ENCODE data around the gene SPEM3.

The SPEM3 gene

DNA sequence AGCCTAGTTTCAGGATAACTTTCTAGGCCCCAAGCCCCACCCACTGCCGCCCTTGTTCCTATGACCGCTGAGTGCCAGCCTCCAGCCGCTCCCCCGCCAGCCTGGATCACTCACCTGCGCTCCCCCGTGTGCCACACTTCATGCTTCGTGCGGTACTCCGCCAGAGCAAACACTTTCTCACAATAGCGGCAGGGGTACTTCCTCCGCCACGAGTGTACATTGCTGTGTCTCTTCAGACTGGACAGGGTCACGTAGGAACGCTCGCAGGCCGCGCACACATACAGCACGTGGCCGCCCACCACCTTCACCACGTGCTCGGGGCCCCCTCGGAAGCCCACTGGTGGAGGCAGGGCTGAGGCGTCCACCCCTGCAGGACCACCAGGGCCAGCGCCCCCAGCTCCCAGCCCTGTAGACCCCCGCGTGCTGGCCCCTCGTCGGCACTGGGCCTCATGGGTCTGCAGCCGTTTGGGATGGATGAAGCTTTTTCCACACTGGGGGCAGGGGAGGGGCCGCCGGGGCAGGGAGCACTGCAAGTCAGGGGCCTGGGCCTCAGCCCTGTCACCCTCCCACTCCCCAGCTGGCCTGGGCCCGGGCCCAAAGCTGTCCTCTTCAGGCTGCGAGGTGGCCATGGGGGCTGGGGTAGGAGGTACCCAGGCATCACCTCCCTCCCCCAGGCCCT lies 37.1 kb downstream of the SPEM3 start:
- TF ChIP-seq, protein P1, sequence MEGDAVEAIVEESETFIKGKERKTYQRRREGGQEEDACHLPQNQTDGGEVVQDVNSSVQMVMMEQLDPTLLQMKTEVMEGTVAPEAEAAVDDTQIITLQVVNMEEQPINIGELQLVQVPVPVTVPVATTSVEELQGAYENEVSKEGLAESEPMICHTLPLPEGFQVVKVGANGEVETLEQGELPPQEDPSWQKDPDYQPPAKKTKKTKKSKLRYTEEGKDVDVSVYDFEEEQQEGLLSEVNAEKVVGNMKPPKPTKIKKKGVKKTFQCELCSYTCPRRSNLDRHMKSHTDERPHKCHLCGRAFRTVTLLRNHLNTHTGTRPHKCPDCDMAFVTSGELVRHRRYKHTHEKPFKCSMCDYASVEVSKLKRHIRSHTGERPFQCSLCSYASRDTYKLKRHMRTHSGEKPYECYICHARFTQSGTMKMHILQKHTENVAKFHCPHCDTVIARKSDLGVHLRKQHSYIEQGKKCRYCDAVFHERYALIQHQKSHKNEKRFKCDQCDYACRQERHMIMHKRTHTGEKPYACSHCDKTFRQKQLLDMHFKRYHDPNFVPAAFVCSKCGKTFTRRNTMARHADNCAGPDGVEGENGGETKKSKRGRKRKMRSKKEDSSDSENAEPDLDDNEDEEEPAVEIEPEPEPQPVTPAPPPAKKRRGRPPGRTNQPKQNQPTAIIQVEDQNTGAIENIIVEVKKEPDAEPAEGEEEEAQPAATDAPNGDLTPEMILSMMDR (IDR thresholded peaks at IDR 0.05; ENCODE audit: control extremely low read depth, extremely low read depth, low read depth, missing control alignments), result no peak
- ChIA-PET CTCF (interaction anchor here (1.3 to 1.9 kb wide), 3 partner anchors 10 kb away, joined by 3 to 6 read pairs (median 4); no protein-coding TSS in a partner anchor), POLR2A (interaction anchor here (0.7 to 1.1 kb wide), 2 partner anchors 61 to 78 kb away, joined by 3 read pairs; no protein-coding TSS in a partner anchor)
- DNase-seq (ENCODE audit: extremely low spot score), result no peak

- DNase-seq (ENCODE audit: extremely low spot score), result no peak
- ChIA-PET POLR2A (interaction anchor here (0.7 to 1.6 kb wide), 3 partner anchors 18 to 77 kb away, joined by 3 to 5 read pairs (median 3); partner anchors contain the start of gene POLR2A), CTCF (interaction anchor here (1.3 to 1.9 kb wide), 3 partner anchors 9 to 19 kb away, joined by 3 to 6 read pairs (median 3); no protein-coding TSS in a partner anchor)
- TF ChIP-seq, protein P1 (IDR thresholded peaks at IDR 0.05; ENCODE audit: control extremely low read depth, extremely low read depth, low read depth, missing control alignments), result no peak
These were observed 37.6 kb downstream of the SPEM3 start for GRCh38 chr17:7466318-7466638.

DNA sequence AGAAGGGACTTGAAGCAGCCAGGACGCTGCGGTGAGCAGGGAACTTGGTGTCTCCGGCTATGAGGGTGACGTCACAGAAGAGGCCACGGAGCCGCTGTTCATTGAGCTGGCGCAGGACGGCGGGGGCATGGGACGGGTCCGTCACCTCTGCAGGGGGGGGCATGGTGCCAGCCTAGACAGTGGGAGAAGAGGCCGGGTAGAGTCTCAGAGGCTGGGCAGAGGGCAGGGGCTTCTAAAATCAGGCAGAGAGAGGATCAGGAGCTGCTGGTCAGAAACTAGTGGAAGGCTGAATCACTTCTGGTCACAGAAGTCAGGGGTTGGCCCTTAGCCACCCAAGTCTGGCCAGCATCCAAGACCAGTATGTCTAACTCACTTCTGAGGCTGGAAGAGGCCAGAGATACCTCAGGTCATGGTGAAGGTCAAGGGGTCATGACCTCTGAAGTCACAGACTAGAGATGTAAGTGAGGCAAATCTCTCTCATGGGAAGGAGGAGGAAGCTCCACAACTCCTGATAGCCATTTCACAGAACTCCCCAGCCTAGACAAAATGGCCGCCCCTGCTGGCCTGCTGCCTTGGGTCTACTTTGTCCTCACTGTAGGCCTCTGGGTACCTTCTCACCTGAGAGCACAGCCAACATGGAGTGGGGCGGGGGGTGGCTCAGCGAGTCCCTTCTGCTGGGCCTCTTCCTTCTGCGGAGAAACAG lies 38.1 kb downstream of the SPEM3 start:
- no peak for DNase-seq (ENCODE audit: extremely low spot score)
- CTCF ChIA-PET, result interaction anchor here (1.3 to 1.9 kb wide), 3 partner anchors 9 to 19 kb away, joined by 3 to 6 read pairs (median 3); no protein-coding TSS in a partner anchor
- POLR2A ChIA-PET, result interaction anchor here (0.5 to 1.6 kb wide), 3 partner anchors 17 to 63 kb away, joined by 3 to 5 read pairs (median 3); partner anchors contain the start of gene POLR2A

DNA sequence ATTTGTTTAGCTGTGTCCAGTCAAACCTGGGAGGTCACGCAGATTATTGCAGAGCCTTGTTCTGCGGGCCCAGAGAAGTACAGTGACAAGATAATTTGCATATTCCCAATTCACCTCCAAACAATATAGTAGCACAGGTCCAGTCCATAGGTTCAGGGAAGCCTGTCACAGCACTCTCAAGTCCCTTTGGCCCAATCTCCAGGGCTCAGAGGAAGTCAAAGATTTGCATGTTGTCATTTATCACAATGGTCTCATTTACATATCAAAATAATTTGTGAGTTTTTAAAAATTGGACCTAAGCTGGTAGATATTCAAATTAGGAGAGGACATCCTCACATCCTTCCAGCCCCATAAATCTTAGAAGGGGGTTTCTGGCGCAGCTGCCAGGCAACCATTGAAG lies 38.8 kb downstream of the SPEM3 start:
- TF ChIP-seq, protein P1 (IDR thresholded peaks at IDR 0.05; ENCODE audit: control extremely low read depth, extremely low read depth, low read depth, missing control alignments), result no peak
- ChIA-PET CTCF (interaction anchor here (1.4 to 1.9 kb wide), 3 partner anchors 8 to 30 kb away, joined by 3 to 6 read pairs (median 4); no protein-coding TSS in a partner anchor), POLR2A (interaction anchor here (1.6 kb wide), 1 partner anchor 17 kb away, joined by 5 read pairs; the partner anchor contains the start of gene POLR2A)
- DNase-seq (ENCODE audit: extremely low spot score), result no peak

More for the DNA sequence above, 38.1 kb downstream of the SPEM3 start:
- TF ChIP-seq, protein P1 (IDR thresholded peaks at IDR 0.05; ENCODE audit: control extremely low read depth, extremely low read depth, low read depth, missing control alignments), result no peak

- ChIA-PET POLR2A (no interaction called here), CTCF (interaction anchor here (1.5 kb wide), 2 partner anchors 31 to 47 kb away, joined by 3 to 4 read pairs; no protein-coding TSS in a partner anchor)
These were observed 39.6 kb downstream of the SPEM3 start for GRCh38 chr17:7468290-7468689.

More at GRCh38 chr17:7468290-7468689, 39.6 kb downstream of the SPEM3 start:
- no peak for DNase-seq (ENCODE audit: extremely low spot score)
- TF ChIP-seq, protein P1 (IDR thresholded peaks at IDR 0.05; ENCODE audit: control extremely low read depth, extremely low read depth, low read depth, missing control alignments), result no peak

Data from GM10248 (cell line).